ENCODE measurements around the gene LPAR2. TPM values are rescaled to one million over a fixed set of nuclear protein-coding genes. Genes with fewer than 3 reads are reported as not detected.

The LPAR2 gene
- total and polyA plus RNA-seq, 2 of the 13 experiments (the other 11 are each of a cell fraction or from before 2014, with no cell fraction given) = 0.86 to 3.6 TPM

DNA sequence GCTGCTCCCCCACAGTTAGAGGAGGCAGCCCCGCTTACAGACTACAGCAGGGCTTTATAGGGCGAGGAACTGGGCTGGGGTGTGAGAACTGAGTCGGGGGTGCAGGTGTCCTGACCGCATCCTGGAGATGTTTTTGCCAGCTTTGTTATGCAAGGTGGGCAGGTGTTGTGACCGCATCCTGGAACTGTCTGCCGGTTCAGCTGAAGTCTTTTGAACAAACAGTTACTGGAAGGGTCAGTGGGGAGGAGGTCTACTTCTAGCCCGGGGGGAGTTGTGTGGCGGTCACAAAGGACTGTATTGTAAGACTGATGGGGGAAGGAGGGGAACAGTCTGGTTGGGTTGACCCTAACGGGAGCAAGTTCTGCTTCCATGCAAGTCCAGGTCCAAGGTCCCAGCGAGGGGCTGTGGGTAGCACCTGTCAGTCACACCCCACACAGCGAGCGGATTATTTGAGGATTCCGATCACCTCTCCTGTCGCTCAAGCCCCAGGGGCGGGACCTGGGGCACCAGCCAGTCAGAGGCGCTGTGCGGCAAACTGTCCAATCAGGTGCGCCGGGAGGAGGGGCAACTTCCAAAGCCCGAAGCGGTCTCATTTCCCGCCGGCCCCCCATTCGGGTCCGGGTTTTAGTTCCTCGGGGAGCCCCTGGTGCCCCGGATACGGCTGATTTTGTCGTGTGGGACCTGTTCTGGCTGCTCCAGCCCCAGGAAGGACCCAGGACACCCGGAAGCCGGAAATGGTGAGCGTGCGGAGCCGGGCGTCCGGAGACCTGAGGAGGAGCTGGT lies 40.4 kb upstream of the LPAR2 start, which contains the start of gene ZNF101 (continued):
- TF ChIP-seq GTF3A (CRISPR knock-in tag; conservative IDR thresholded peaks at IDR 0.05) = no peak
- TF ChIP-seq HNRNPL (IDR thresholded peaks at IDR 0.05; ENCODE audit: low read depth, low read length) = no peak
- TF ChIP-seq ZNF768 (CRISPR knock-in tag; IDR thresholded peaks at IDR 0.05) = peak; percentile 22; the same call in 1 of the 2 replicates
- TF ChIP-seq ZNF614 (CRISPR knock-in tag; IDR thresholded peaks at IDR 0.05; ENCODE audit: borderline replicate concordance) = peak; percentile 41; the same call in 1 of the 2 replicates
- peak; percentile 88 for TF ChIP-seq ZEB1 (IDR thresholded peaks at IDR 0.05; ENCODE audit: insufficient replicate concordance, low read depth)
- TF ChIP-seq ZNF782 (CRISPR knock-in tag; IDR thresholded peaks at IDR 0.05; ENCODE audit: borderline replicate concordance) = no peak
- TF ChIP-seq RBM22 (optimal IDR thresholded peaks at IDR 0.05; ENCODE audit: low read length) = no peak
- TF ChIP-seq ZNF10 (CRISPR knock-in tag; IDR thresholded peaks at IDR 0.05; ENCODE audit: borderline replicate concordance, low read depth) = no peak
- TF ChIP-seq ZNF737 (CRISPR knock-in tag; IDR thresholded peaks at IDR 0.05; ENCODE audit: borderline replicate concordance) = no peak
- TF ChIP-seq NAIF1 (CRISPR knock-in tag; IDR thresholded peaks at IDR 0.05; ENCODE audit: borderline replicate concordance) = 0 out of 2 replicates have a peak, but pooled peaks have one; percentile 42
- peak in 1 of 2 experiments; percentile 75; a peak in 2 of 4 replicates for TF ChIP-seq KLF16 (CRISPR knock-in tag; IDR thresholded peaks at IDR 0.05)
- TF ChIP-seq ZFP36 (IDR thresholded peaks at IDR 0.05; ENCODE audit: borderline replicate concordance, low read depth, low read length, partially characterized antibody) = no peak
- TF ChIP-seq ZNF207 (IDR thresholded peaks at IDR 0.05; ENCODE audit: borderline replicate concordance) = no peak
- no peak for TF ChIP-seq SYNCRIP (IDR thresholded peaks at IDR 0.05; ENCODE audit: insufficient read depth, low read depth, low read length)
- TF ChIP-seq, protein P1, sequence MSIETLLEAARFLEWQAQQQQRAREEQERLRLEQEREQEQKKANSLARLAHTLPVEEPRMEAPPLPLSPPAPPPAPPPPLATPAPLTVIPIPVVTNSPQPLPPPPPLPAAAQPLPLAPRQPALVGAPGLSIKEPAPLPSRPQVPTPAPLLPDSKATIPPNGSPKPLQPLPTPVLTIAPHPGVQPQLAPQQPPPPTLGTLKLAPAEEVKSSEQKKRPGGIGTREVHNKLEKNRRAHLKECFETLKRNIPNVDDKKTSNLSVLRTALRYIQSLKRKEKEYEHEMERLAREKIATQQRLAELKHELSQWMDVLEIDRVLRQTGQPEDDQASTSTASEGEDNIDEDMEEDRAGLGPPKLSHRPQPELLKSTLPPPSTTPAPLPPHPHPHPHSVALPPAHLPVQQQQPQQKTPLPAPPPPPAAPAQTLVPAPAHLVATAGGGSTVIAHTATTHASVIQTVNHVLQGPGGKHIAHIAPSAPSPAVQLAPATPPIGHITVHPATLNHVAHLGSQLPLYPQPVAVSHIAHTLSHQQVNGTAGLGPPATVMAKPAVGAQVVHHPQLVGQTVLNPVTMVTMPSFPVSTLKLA (IDR thresholded peaks at IDR 0.05) = no peak
- TF ChIP-seq GFI1 (CRISPR knock-in tag; IDR thresholded peaks at IDR 0.05; ENCODE audit: borderline replicate concordance) = peak; percentile 76; the same call in 1 of the 2 replicates
- no peak for TF ChIP-seq PRDM4 (CRISPR knock-in tag; IDR thresholded peaks at IDR 0.05; ENCODE audit: borderline replicate concordance)
- TF ChIP-seq ATF7-NPFF (CRISPR knock-in tag; IDR thresholded peaks at IDR 0.05; ENCODE audit: low read depth) = no peak; the same call in 1 of the 2 replicates
- TF ChIP-seq ZFP1 (CRISPR knock-in tag; IDR thresholded peaks at IDR 0.05) = peak; percentile 46; the same call in 1 of the 2 replicates
- no peak for TF ChIP-seq ZNF773 (CRISPR knock-in tag; IDR thresholded peaks at IDR 0.05; ENCODE audit: borderline replicate concordance)
- no peak; the same call in 1 of the 2 replicates for TF ChIP-seq ARHGAP35 (CRISPR knock-in tag; IDR thresholded peaks at IDR 0.05; ENCODE audit: borderline replicate concordance)
- TF ChIP-seq ZNF660 (CRISPR knock-in tag; IDR thresholded peaks at IDR 0.05; ENCODE audit: borderline replicate concordance, low read depth) = no peak
- TF ChIP-seq NFIB (CRISPR knock-in tag; IDR thresholded peaks at IDR 0.05; ENCODE audit: borderline replicate concordance) = no peak
- no peak for TF ChIP-seq KDM3A (CRISPR knock-in tag; IDR thresholded peaks at IDR 0.05; ENCODE audit: low read depth)
- TF ChIP-seq MED1 (CRISPR knock-in tag; IDR thresholded peaks at IDR 0.05) = peak; percentile 71
- peak; percentile 37; the same call in 1 of the 2 replicates for TF ChIP-seq NFKB2 (CRISPR knock-in tag; IDR thresholded peaks at IDR 0.05; ENCODE audit: borderline replicate concordance)

Data from HepG2 (cell line).